HepG2 (cell line): ENCODE measurements around the gene ISY1. TPM values are rescaled to one million over a fixed set of nuclear protein-coding genes. Genes with fewer than 3 reads are reported as not detected.

Source experiments
- ATAC-seq: fragments of 200-7000 bp; cut with Tn5 transposase; 3 replicates; pipeline ENCODE4 v1.9.1; 2020; ENCODE audit warnings: mild to moderate bottlenecking, moderate library complexity
- BruUV-seq: library from RNA; stranded (reverse); fragments of 400-500 nt; replicated peaks from 2 replicates; lab custom pipeline; 2021; lab: Mats Ljungman, UMichigan
- CTCF ChIA-PET: fragments of 300-600 bp; formaldehyde crosslinking; extraction: SDS; loops from one replicate; lab custom pipeline; 2021; ENCODE audit warnings: low total read pairs, inconsistent platforms, low intra/inter-chr PET ratio; lab: Yijun Ruan, JAX
- POLR2A ChIA-PET: fragments of 350-600 bp; sonication (Branson Sonifier 250); formaldehyde crosslinking; loops from one replicate; lab custom pipeline; 2020; ENCODE audit warnings: antibody characterized with exemption, inconsistent platforms; lab: Yijun Ruan, JAX
- DNase-seq: peaks from one replicate; pipeline ENCODE4 v3.0.0-alpha.2; 2015; ENCODE audit warnings: low spot score
- FAIRE-seq: peaks from 3 replicates; lab custom pipeline; 2011; peaks lifted over from hg19 to GRCh38; lab: Jason Lieb, UNC
- H2AFZ ChIP-seq: one replicate; pipeline ENCODE4 v1.6.1; 2011; ENCODE audit warnings: low read length, inconsistent platforms
- H3K27ac ChIP-seq: fragments of 300-600 bp; 3 replicates; pipeline ENCODE4 v1.8.0; 2011; ENCODE audit warnings: mixed run types, mild to moderate bottlenecking, mixed read lengths, low read length, inconsistent platforms; ENCODE audit not compliant: insufficient read depth; ENCODE audit errors: extremely low read length
- H3K27me3 ChIP-seq, 2 experiments: fragments of 200-600 bp in 1 of 2; 2 replicates in 1 of 2; 3 replicates in 1 of 2; pipeline versions ENCODE4 v1.6.0 to v1.8.0; 2011; ENCODE audit warnings: low read length in 2 of 2, mild to moderate bottlenecking in 2 of 2, moderate library complexity in 2 of 2, inconsistent platforms in 1 of 2; ENCODE audit not compliant: insufficient read depth in 2 of 2, control insufficient read depth in 1 of 2
- H3K36me3 ChIP-seq, 2 experiments: fragments of 200-600 bp in 1 of 2; replicated peaks in 1 of 2; 2 replicates in 1 of 2; 3 replicates in 1 of 2; pipeline versions ENCODE4 v1.5.1 to v1.8.0; 2011; ENCODE audit warnings: low read length in 2 of 2, inconsistent platforms in 1 of 2; ENCODE audit not compliant: insufficient read depth in 2 of 2, control insufficient read depth in 1 of 2
- H3K4me1 ChIP-seq: 2 replicates; pipeline ENCODE4 v1.5.1; 2012; ENCODE audit warnings: low read length, inconsistent platforms; ENCODE audit not compliant: insufficient read depth
- H3K4me2 ChIP-seq: 2 replicates; pipeline ENCODE4 v1.6.0; 2011; ENCODE audit warnings: low read depth, low read length, inconsistent platforms
- H3K4me3 ChIP-seq, 3 experiments: fragments of 200-600 bp in 1 of 3; sonication (generic), shearing (Covaris generic) in 1 of 3; replicated peaks in 1 of 3; 2 replicates each; pipeline ENCODE4 v1.5.1; 2011 to 2016; ENCODE audit warnings: low read length in 3 of 3, inconsistent platforms in 2 of 3, low read depth in 2 of 3, mild to moderate bottlenecking in 2 of 3, control low read depth in 1 of 3, mixed read lengths in 1 of 3; ENCODE audit not compliant: insufficient read depth in 1 of 3
- H3K79me2 ChIP-seq: one replicate; pipeline ENCODE4 v1.6.1; 2011; ENCODE audit warnings: low read length, inconsistent platforms; ENCODE audit not compliant: insufficient read depth
- H3K9ac ChIP-seq: 2 replicates; pipeline ENCODE4 v1.6.0; 2011; ENCODE audit warnings: mild to moderate bottlenecking, low read depth, low read length, inconsistent platforms; ENCODE audit not compliant: insufficient read depth
- H3K9me3 ChIP-seq: 2 replicates; pipeline ENCODE4 v1.5.1; 2012; ENCODE audit warnings: mild to moderate bottlenecking, low read length
- H4K20me1 ChIP-seq: 2 replicates; pipeline ENCODE4 v1.6.0; 2011; ENCODE audit warnings: inconsistent platforms, mild to moderate bottlenecking, low read length, moderate library complexity; ENCODE audit not compliant: insufficient read depth
- CHCHD3 ChIP-seq: sonication (generic); formaldehyde crosslinking; IDR thresholded peaks from 2 replicates; pipeline ENCODE4 v1.8.0; 2022; ENCODE audit warnings: mild to moderate bottlenecking, missing genetic modification reagents, moderate library complexity
- GATA4 ChIP-seq: sonication (generic); IDR thresholded peaks from 2 replicates; pipeline ENCODE4 v1.6.1; 2016; ENCODE audit warnings: antibody characterized with exemption, low read depth, borderline replicate concordance
- HNF1B ChIP-seq: sonication (generic); formaldehyde crosslinking; IDR thresholded peaks from 2 replicates; pipeline ENCODE4 v1.5.1; 2020; ENCODE audit warnings: mild to moderate bottlenecking, moderate library complexity, missing genetic modification reagents
- XBP1 ChIP-seq: sonication (generic); formaldehyde crosslinking; IDR thresholded peaks from 2 replicates; pipeline ENCODE4 v1.5.0; 2020; ENCODE audit warnings: missing genetic modification reagents
- YEATS4 ChIP-seq: sonication (generic); formaldehyde crosslinking; IDR thresholded peaks from 2 replicates; pipeline ENCODE4 v1.4.0; 2020; ENCODE audit warnings: missing genetic modification reagents, borderline replicate concordance
- ZBTB40 ChIP-seq, 2 experiments: fragments of 450-650 bp in 1 of 2; sonication (generic) in 1 of 2; formaldehyde crosslinking in 1 of 2; IDR thresholded peaks; 2 replicates each; pipeline versions ENCODE4 v1.6.1 to v1.8.0; 2016 to 2022; ENCODE audit warnings: antibody characterized with exemption in 1 of 2, mild to moderate bottlenecking in 1 of 2, missing genetic modification reagents in 1 of 2
- ZBTB46 ChIP-seq: sonication (generic); formaldehyde crosslinking; IDR thresholded peaks from 2 replicates; pipeline ENCODE4 v1.4.0; 2020; ENCODE audit warnings: mild to moderate bottlenecking, missing genetic modification reagents, borderline replicate concordance
- ZMAT5 ChIP-seq: sonication (generic); formaldehyde crosslinking; IDR thresholded peaks from 2 replicates; pipeline ENCODE4 v1.5.0; 2020; ENCODE audit warnings: mild to moderate bottlenecking, low read depth, missing genetic modification reagents, borderline replicate concordance
- ZNF253 ChIP-seq: sonication (generic); formaldehyde crosslinking; IDR thresholded peaks from 2 replicates; pipeline ENCODE4 v1.8.0; 2022; ENCODE audit warnings: mild to moderate bottlenecking, missing genetic modification reagents, borderline replicate concordance
- WGBS: methylation state at CpG from one replicate; pipeline ENCODE4 v1.1.6; 2017; ENCODE audit warnings: low lambda C conversion rate; 5-methylcytosine and 5-hydroxymethylcytosine counted together
- in situ Hi-C: cut with HindIII; loops from 2 replicates; pipeline ENCODE4 v1.10.0; 2017; ENCODE audit warnings: low pct_unique_long_range_greater_than_20kb; ENCODE audit not compliant: extremely low pct_ligation_motif_present
- intact Hi-C: fragments of 100-400 bp; cut with micrococcal nuclease; formaldehyde crosslinking; loops from one replicate; pipeline ENCODE4 v1.10.0; 2022; ENCODE audit not compliant: unreplicated experiment
- polyA plus RNA-seq, 8 experiments: library from polyadenylated mRNA; depleted of rRNA in 3 of 8; stranded (reverse) in 7 of 8; unstranded in 1 of 8; fragments of >200 nt; fragmentation: Illumina TruSeq in 4 of 8; extraction: Trizol in 4 of 8; gene quantifications; 2 replicates each; pipeline versions ENCODE4 v1.2.1 to v1.2.3, GENCODE V29; 2011 to 2016; ENCODE audit warnings: low read depth in 4 of 8, missing spikeins in 1 of 8, mixed read lengths in 1 of 8; ENCODE audit not compliant: insufficient read depth in 1 of 8
- total RNA-seq, 5 experiments: library from RNA; depleted of rRNA; stranded (reverse); fragments of >200 nt; fragmentation: Illumina TruSeq; extraction: Trizol; gene quantifications; 2 replicates each; pipeline ENCODE4 v1.2.3, GENCODE V29; 2016; ENCODE audit warnings: low read depth in 1 of 5

ISY1 gene
- total and polyA plus RNA-seq, 2 of the 13 experiments (the other 11 are each of a cell fraction or from before 2014, with no cell fraction given), result 21.0 to 39.1 TPM

GRCh38 chr3:129205109-129205832 lies 44.4 kb upstream of the ISY1 start:
- Histone ChIP-seq H4K20me1 (no peaks in the 10 kb centered on the region; the same call in 1 of the 2 replicates), H3K4me3 (no peak overlapping the region; a peak in 1 of 6 replicates), H2AFZ (no peak overlapping the region), H3K4me1 (no peaks in the 10 kb centered on the region), H3K27me3 (no peaks in the 10 kb centered on the region), H3K4me2 (no peak overlapping the region), H3K27ac (no peak overlapping the region), H3K9me3 (no peaks in the 10 kb centered on the region), H3K36me3 (no peaks in the 10 kb centered on the region), H3K79me2 (no peaks in the 10 kb centered on the region), H3K9ac (no peak overlapping the region)
- BruUV-seq, result no TSS peak
- WGBS, result 19% methylated on average over 5 of the region's 8 CpGs
- DNase-seq (no peak), FAIRE-seq (no peak), ATAC-seq (peak; percentile 62)
- in situ Hi-C loops (no loop called here), intact Hi-C loops (no loop called here)
- CTCF ChIA-PET, result no interaction called here
- POLR2A ChIA-PET, result no interaction called here
- TF ChIP-seq XBP1 (CRISPR knock-in tag), result no peak
- no peak for TF ChIP-seq CHCHD3 (CRISPR knock-in tag)
- TF ChIP-seq ZBTB46, result no peak
- no peak for TF ChIP-seq GATA4
- no peak for TF ChIP-seq ZBTB40 (IDR thresholded peaks at IDR 0.05)
- TF ChIP-seq ZBTB40 (CRISPR knock-in tag; IDR thresholded peaks at IDR 0.05), result no peak
- TF ChIP-seq ZMAT5 (CRISPR knock-in tag), result no peak
- TF ChIP-seq ZNF253 (CRISPR knock-in tag), result no peak
- TF ChIP-seq HNF1B (CRISPR knock-in tag), result no peak
- no peak for TF ChIP-seq YEATS4
